HTR-8/SVneo (cell line): Measurements from ENCODE around the gene RAB6B.

Experiments
- DNase-seq: peaks from one replicate; pipeline ENCODE4 v3.0.0; 2011; ENCODE audit warnings: low spot score, mixed read lengths; ENCODE audit not compliant: insufficient read length
- FAIRE-seq: peaks from 2 replicates; lab custom pipeline; 2011; peaks lifted over from hg19 to GRCh38; lab: Jason Lieb, UNC

The RAB6B gene

GRCh38 chr3:133895208-133896001, at the start of gene RAB6B:
Gene RAB6B (minus strand): TSS chr3:133895882. CDS start chr3:133895466, 416 bp downstream.
- DNase-seq (peak; percentile 71), FAIRE-seq (peak; percentile 38)

- FAIRE-seq (peak; percentile 78), DNase-seq (peak; percentile 65)
Observed at GRCh38 chr3:133944641-133945380, 49.1 kb upstream of the RAB6B start.

- FAIRE-seq = no peak
- DNase-seq = no peak
Observed at GRCh38 chr3:133944181-133944580, 48.5 kb upstream of the RAB6B start.

- FAIRE-seq (no peak), DNase-seq (peak; percentile 55)
Observed at GRCh38 chr3:133943639-133944141, 48.0 kb upstream of the RAB6B start.

- DNase-seq (no peak), FAIRE-seq (no peak)
Observed at GRCh38 chr3:133943031-133943535, 47.4 kb upstream of the RAB6B start.

- DNase-seq (peak; percentile 46), FAIRE-seq (no peak)
Observed at GRCh38 chr3:133941415-133941821, 45.7 kb upstream of the RAB6B start.

GRCh38 chr3:133940536-133940935, 44.9 kb upstream of the RAB6B start:
- FAIRE-seq (no peak), DNase-seq (no peak)

GRCh38 chr3:133939463-133939835, 43.8 kb upstream of the RAB6B start:
- DNase-seq (no peak), FAIRE-seq (no peak)

GRCh38 chr3:133938770-133939462, 43.2 kb upstream of the RAB6B start:
- DNase-seq (peak; percentile 40), FAIRE-seq (no peak)

GRCh38 chr3:133937756-133938601, 42.3 kb upstream of the RAB6B start:
- DNase-seq (no peak), FAIRE-seq (no peak)

GRCh38 chr3:133937061-133937686, 41.5 kb upstream of the RAB6B start:
- DNase-seq (no peak), FAIRE-seq (no peak)

- no peak for DNase-seq
- no peak for FAIRE-seq
Observed at GRCh38 chr3:133935843-133936769, 40.4 kb upstream of the RAB6B start.

- FAIRE-seq (no peak), DNase-seq (no peak)
Observed at GRCh38 chr3:133934996-133935842, 39.5 kb upstream of the RAB6B start.

GRCh38 chr3:133934073-133934970, 38.6 kb upstream of the RAB6B start:
- DNase-seq = no peak
- no peak for FAIRE-seq

- DNase-seq (no peak), FAIRE-seq (no peak)
Observed at GRCh38 chr3:133933097-133934024, 37.7 kb upstream of the RAB6B start.
